ENCODE results near the gene ARFGEF2. TPM values are rescaled to one million over a fixed set of nuclear protein-coding genes. Genes with fewer than 3 reads are reported as not detected.

Gene ARFGEF2
- total and polyA plus RNA-seq, 2 of the 4 experiments (the other 2 are of a cell fraction) = 10.3 to 39.1 TPM

DNA sequence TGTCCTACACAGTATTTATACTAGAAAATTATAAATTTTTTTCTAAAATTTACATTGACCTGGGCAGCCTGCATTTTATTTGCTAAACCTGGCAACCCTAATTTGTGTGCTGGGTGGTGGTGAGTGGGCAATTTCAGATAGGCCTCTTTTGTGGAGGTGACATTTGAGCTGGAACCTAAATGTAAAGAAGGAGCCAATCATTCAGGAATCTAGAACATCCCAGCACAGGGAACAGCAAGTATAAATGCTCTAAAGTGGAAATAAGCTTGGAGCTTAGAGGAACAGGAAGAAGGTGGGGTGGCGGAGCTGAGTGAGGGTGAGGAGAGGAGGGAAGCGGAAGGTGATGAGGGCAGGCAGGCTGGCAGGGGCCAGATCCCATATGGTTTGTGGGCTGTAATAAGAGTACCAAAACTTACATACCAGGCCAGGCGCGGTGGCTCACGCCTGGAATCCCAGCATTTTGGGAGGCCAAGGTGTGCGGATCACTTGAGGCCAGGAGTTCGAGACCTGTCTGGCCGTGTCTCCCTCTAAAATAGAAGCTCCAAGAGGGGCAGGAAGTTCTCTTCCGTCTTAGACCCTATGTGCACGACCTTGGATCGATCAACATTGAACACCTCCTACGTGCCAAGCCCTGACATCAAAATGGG lies 124.1 kb downstream of the ARFGEF2 start:
- H2BK20ac ChIP-seq (ENCODE audit: low read depth, low read length) = no peak overlapping the region; the same call in 1 of the 2 replicates
- H3K9me3 ChIP-seq (ENCODE audit: control insufficient read depth, insufficient read depth, low read length) = no peaks in the 10 kb centered on the region
- H3K79me1 ChIP-seq (ENCODE audit: low read depth in 1 of 2, low read length in 2 of 2) = peaks cover 0 to 35% of the 10 kb centered on the region in 2 experiments; a peak in 2 of 4 replicates
- TF ChIP-seq, protein P1, sequence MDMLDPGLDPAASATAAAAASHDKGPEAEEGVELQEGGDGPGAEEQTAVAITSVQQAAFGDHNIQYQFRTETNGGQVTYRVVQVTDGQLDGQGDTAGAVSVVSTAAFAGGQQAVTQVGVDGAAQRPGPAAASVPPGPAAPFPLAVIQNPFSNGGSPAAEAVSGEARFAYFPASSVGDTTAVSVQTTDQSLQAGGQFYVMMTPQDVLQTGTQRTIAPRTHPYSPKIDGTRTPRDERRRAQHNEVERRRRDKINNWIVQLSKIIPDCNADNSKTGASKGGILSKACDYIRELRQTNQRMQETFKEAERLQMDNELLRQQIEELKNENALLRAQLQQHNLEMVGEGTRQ (IDR thresholded peaks at IDR 0.05; ENCODE audit: low read depth, low read length) = no peak
- TF ChIP-seq BHLHE40 (IDR thresholded peaks at IDR 0.05; ENCODE audit: low read depth, low read length) = no peak
- no peak for TF ChIP-seq FOS (IDR thresholded peaks at IDR 0.05; ENCODE audit: low read depth, low read length)
- no peak for TF ChIP-seq CEBPB (IDR thresholded peaks at IDR 0.05; ENCODE audit: low read depth, low read length)
- TF ChIP-seq RCOR1 (IDR thresholded peaks at IDR 0.05; ENCODE audit: insufficient replicate concordance, low read length) = no peak
- TF ChIP-seq RAD21 (IDR thresholded peaks at IDR 0.05; ENCODE audit: low read length) = no peak
- H3K4ac ChIP-seq (ENCODE audit: low read depth, low read length) = peak overlapping the region; percentile 76
- no peak overlapping the region for H3K56ac ChIP-seq (ENCODE audit: extremely low read depth, insufficient read depth, low read length)
- H3K36me3 ChIP-seq (ENCODE audit: control insufficient read depth, insufficient read depth, low read length) = no peaks in the 10 kb centered on the region; the same call in 1 of the 2 replicates
- H3K4me1 ChIP-seq (ENCODE audit: control insufficient read depth, insufficient read depth, low read length) = peaks cover 4% of the 10 kb centered on the region; the same call in 1 of the 2 replicates
- DNase-seq (peak; percentile 6), ATAC-seq (ENCODE audit: low read depth) (no peak)
- ChIA-PET POLR2A (ENCODE audit: unreplicated experiment) (no interaction called here), CTCF (no interaction called here)
- peak overlapping the region; percentile 61; the same call in 1 of the 2 replicates for H3K23ac ChIP-seq (ENCODE audit: low read depth, low read length)
- H2BK120ac ChIP-seq (ENCODE audit: low read depth, low read length) = peak overlapping the region; percentile 30; the same call in 1 of the 2 replicates
- H3K14ac ChIP-seq (replicated peaks; ENCODE audit: low read depth, low read length) = peak overlapping the region; percentile 83
- H3K9ac ChIP-seq (ENCODE audit: low read depth, low read length) = peak overlapping the region; percentile 66
- peaks cover 15% of the 10 kb centered on the region for H4K20me1 ChIP-seq (ENCODE audit: insufficient read depth, low read length)
- H3K27ac ChIP-seq (ENCODE audit: insufficient read depth, low read length) = peak overlapping the region; percentile 55
- H3K18ac ChIP-seq (ENCODE audit: low read depth, low read length) = peak overlapping the region; percentile 19; the same call in 1 of the 2 replicates
- H2AK5ac ChIP-seq (ENCODE audit: low read depth, low read length) = peak overlapping the region; percentile 65; the same call in 1 of the 2 replicates
- peak overlapping the region; percentile 89 for H2AFZ ChIP-seq (replicated peaks; ENCODE audit: low read length, poor library complexity)
- H2BK15ac ChIP-seq (ENCODE audit: low read depth, low read length) = peak overlapping the region; percentile 1; the same call in 1 of the 3 replicates
- H3K4me3 ChIP-seq (ENCODE audit: insufficient read depth, low read depth, low read length) = peak overlapping the region; percentile 69
- H3K4me2 ChIP-seq (ENCODE audit: low read depth, low read length) = peak overlapping the region; percentile 83
- H2BK5ac ChIP-seq (ENCODE audit: low read depth, low read length, poor library complexity, severe bottlenecking) = peak overlapping the region; percentile 19
- no TSS peak for BruUV-seq (replicated peaks)
- peak overlapping the region; percentile 39 for H4K5ac ChIP-seq (ENCODE audit: low read depth, low read length)
- peak overlapping the region; percentile 14; the same call in 1 of the 2 replicates for H4K91ac ChIP-seq (ENCODE audit: insufficient read depth, low read depth, low read length)
- 20% methylated on average over 6 of the region's 12 CpGs; no CpG with 5 or more reads in 1 of the 2 experiments for WGBS, 2 experiments (ENCODE audit: extremely low coverage in 2 of 2, insufficient read length in 1 of 2)
- peaks cover 3% of the 10 kb centered on the region; the same call in 1 of the 2 replicates for H3K9me1 ChIP-seq (ENCODE audit: insufficient read depth, low read length)
- H4K8ac ChIP-seq (ENCODE audit: low read depth in 2 of 2, low read length in 2 of 2) = peak overlapping the region; percentile 13 to 86
- H3K27me3 ChIP-seq (ENCODE audit: control insufficient read depth, insufficient read depth, low read length) = no peaks in the 10 kb centered on the region
- dilution Hi-C loops (cut with HindIII; ENCODE audit: low sequenced_read_pairs, unreplicated experiment) (no loop called here), in situ Hi-C loops (cut with MboI; ENCODE audit: low sequenced_read_pairs) (no loop called here), intact Hi-C loops (cut with micrococcal nuclease) (no loop called here)
- H2AK9ac ChIP-seq (replicated peaks; ENCODE audit: low read depth, low read length, poor library complexity) = peak overlapping the region; percentile 58

Data from IMR-90 (cell line).